DOHH2 (cell line): Measurements from ENCODE around the gene AGBL1.

Experiments
- H3F3A ChIP-seq: fragments of 200-600 bp; sonication (generic), shearing (Covaris generic); 2 replicates; pipeline ENCODE4 v1.6.0; 2016; ENCODE audit warnings: antibody characterized with exemption, mild to moderate bottlenecking; ENCODE audit not compliant: control insufficient read depth, insufficient read depth
- H3K27ac ChIP-seq: fragments of 200-600 bp; sonication (generic); 2 replicates; pipeline ENCODE4 v1.5.1; 2014; ENCODE audit warnings: low read depth, mild to moderate bottlenecking, low read length, moderate library complexity
- H3K27me3 ChIP-seq: fragments of 200-600 bp; sonication (generic); 2 replicates; pipeline ENCODE4 v1.6.1; 2014; ENCODE audit warnings: mild to moderate bottlenecking, low read length, mixed read lengths; ENCODE audit not compliant: control insufficient read depth
- H3K36me3 ChIP-seq: fragments of 200-600 bp; sonication (generic); 2 replicates; pipeline ENCODE4 v1.6.1; 2014; ENCODE audit warnings: mild to moderate bottlenecking, low read length, moderate library complexity, mixed read lengths; ENCODE audit not compliant: control insufficient read depth
- H3K4me1 ChIP-seq: fragments of 200-600 bp; sonication (generic); 2 replicates; pipeline ENCODE4 v1.6.1; 2014; ENCODE audit warnings: mild to moderate bottlenecking, low read length, mixed read lengths; ENCODE audit not compliant: control insufficient read depth
- H3K4me2 ChIP-seq: fragments of 200-600 bp; sonication (generic); 2 replicates; pipeline ENCODE4 v1.6.0; 2014; ENCODE audit warnings: mild to moderate bottlenecking, low read length, moderate library complexity
- H3K4me3 ChIP-seq: fragments of 200-600 bp; sonication (generic); 2 replicates; pipeline ENCODE4 v1.5.1; 2014; ENCODE audit warnings: mild to moderate bottlenecking, low read length, mixed read lengths
- H3K79me2 ChIP-seq: fragments of 200-600 bp; sonication (generic); 2 replicates; pipeline ENCODE4 v1.6.1; 2014; ENCODE audit warnings: mild to moderate bottlenecking, low read length, mixed read lengths; ENCODE audit not compliant: control insufficient read depth
- H3K9me2 ChIP-seq: fragments of 200-600 bp; sonication (generic); replicated peaks from 2 replicates; pipeline ENCODE4 v1.6.1; 2014; ENCODE audit warnings: mild to moderate bottlenecking, low read length, mixed read lengths; ENCODE audit not compliant: control insufficient read depth
- H3K9me3 ChIP-seq: fragments of 200-600 bp; sonication (generic); 2 replicates; pipeline ENCODE4 v1.6.1; 2014; ENCODE audit warnings: antibody characterized with exemption, low read length, mixed read lengths; ENCODE audit not compliant: control insufficient read depth, insufficient read depth
- H4K20me1 ChIP-seq: fragments of 200-600 bp; sonication (generic); 2 replicates; pipeline ENCODE4 v1.6.0; 2014; ENCODE audit warnings: low read depth, mild to moderate bottlenecking, antibody characterized with exemption, low read length, moderate library complexity; ENCODE audit not compliant: control insufficient read depth, insufficient read depth
- EZH2phosphoT487 ChIP-seq: fragments of 200-600 bp; sonication (generic); IDR thresholded peaks from 2 replicates; pipeline ENCODE4 v1.6.1; 2017; ENCODE audit warnings: borderline replicate concordance, mild to moderate bottlenecking, antibody characterized with exemption, low read length, moderate library complexity, mixed read lengths
- TF ChIP-seq, protein P1 (sequence below): fragments of 200-600 bp; sonication (generic); IDR thresholded peaks from one replicate; pipeline ENCODE4 v1.5.1; 2014; ENCODE audit warnings: antibody characterized with exemption, mild to moderate bottlenecking, low read depth, low read length; ENCODE audit not compliant: poor library complexity, severe bottlenecking

Gene AGBL1

DNA sequence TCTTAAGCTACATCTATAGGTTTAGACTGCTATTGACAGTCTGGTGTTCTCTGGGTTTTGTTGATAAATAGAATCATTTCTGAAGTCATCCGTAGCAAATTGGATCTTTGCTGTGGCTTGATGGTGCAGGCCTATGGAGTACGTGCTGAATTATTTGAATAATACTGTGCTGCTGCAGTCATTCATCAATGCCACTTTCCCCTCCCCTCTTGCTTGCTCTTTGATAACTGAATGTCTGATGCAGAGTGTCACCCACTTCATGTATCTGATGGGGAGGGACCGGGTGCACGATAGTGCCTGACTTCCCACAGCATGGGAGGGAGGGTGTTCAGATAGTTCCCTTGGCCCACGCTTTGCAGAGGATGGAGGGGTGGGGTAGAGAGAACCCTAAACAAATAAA, 179.9 kb downstream of the AGBL1 start:
- Histone ChIP-seq H4K20me1 (no peaks in the 10 kb centered on the region), H3K27ac (no peak overlapping the region), H3K9me3 (no peaks in the 10 kb centered on the region), H3K4me2 (no peak overlapping the region), H3K79me2 (no peaks in the 10 kb centered on the region), H3K9me2 (no peaks in the 10 kb centered on the region), H3K4me3 (no peak overlapping the region), H3K27me3 (no peaks in the 10 kb centered on the region), H3K4me1 (no peaks in the 10 kb centered on the region), H3F3A (no peaks in the 10 kb centered on the region), H3K36me3 (no peaks in the 10 kb centered on the region)
- TF ChIP-seq, protein P1, sequence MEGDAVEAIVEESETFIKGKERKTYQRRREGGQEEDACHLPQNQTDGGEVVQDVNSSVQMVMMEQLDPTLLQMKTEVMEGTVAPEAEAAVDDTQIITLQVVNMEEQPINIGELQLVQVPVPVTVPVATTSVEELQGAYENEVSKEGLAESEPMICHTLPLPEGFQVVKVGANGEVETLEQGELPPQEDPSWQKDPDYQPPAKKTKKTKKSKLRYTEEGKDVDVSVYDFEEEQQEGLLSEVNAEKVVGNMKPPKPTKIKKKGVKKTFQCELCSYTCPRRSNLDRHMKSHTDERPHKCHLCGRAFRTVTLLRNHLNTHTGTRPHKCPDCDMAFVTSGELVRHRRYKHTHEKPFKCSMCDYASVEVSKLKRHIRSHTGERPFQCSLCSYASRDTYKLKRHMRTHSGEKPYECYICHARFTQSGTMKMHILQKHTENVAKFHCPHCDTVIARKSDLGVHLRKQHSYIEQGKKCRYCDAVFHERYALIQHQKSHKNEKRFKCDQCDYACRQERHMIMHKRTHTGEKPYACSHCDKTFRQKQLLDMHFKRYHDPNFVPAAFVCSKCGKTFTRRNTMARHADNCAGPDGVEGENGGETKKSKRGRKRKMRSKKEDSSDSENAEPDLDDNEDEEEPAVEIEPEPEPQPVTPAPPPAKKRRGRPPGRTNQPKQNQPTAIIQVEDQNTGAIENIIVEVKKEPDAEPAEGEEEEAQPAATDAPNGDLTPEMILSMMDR: no peak
- no peak for TF ChIP-seq EZH2phosphoT487

DNA sequence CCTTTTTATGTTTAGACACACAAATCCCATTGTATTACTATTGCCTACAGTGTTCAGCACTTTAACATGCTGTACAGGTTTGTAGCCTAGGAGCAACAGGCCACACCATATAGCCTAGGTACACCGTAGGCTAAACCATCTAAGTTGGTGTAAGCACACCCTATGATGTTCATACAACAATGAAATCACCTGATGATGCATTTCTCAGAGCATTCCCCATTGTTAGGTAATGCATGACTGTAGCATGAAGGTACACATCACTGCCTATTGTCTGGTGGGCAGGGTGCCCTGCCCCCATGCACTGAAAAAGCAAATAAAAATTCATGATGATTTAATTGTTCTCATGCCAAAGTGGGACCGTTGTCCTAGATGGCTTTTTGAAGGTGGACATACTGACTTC, 183.6 kb downstream of the AGBL1 start:
- Histone ChIP-seq H3F3A (no peaks in the 10 kb centered on the region), H3K4me2 (no peak overlapping the region)
- no peak for TF ChIP-seq EZH2phosphoT487
- TF ChIP-seq, protein P1: no peak

DNA sequence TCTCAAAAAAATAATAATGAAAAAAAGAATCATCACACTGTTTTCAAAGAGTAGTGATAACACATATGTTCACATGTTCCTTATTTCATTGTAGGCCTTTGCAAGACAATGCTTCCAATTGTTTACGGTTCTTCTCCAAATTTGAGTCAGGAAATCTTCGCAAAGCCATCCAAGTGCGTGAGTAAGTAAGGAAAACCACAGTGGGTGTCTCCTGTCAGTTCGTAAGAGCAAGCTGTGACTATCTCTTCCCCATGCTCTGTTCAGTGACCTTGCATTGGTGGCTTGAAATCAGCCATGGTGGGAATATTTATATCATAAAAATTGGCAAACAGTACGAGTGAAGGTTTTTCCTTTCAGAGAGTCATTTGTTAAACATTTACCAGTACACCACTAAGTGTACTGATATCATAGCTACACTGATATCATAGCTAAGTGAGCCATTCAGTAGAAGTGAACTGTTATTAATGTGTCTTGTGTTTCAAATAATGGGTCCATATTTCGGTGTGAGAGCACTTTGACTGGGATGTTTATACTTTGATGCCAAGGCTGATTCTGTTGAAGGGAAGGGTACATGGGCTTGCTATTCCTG, 187.3 kb downstream of the AGBL1 start:
- TF ChIP-seq, protein P1: no peak
- TF ChIP-seq EZH2phosphoT487: no peak
- Histone ChIP-seq H3K27ac (no peak overlapping the region), H3K4me1 (no peaks in the 10 kb centered on the region), H3K4me2 (no peak overlapping the region), H4K20me1 (no peaks in the 10 kb centered on the region), H3K9me3 (no peaks in the 10 kb centered on the region), H3K27me3 (no peaks in the 10 kb centered on the region), H3K4me3 (no peak overlapping the region), H3K9me2 (no peaks in the 10 kb centered on the region), H3K79me2 (no peaks in the 10 kb centered on the region), H3K36me3 (no peaks in the 10 kb centered on the region), H3F3A (no peaks in the 10 kb centered on the region)

More for the DNA sequence above, 183.6 kb downstream of the AGBL1 start:
- no peaks in the 10 kb centered on the region for H3K4me1 ChIP-seq
- no peaks in the 10 kb centered on the region for H3K9me2 ChIP-seq
- no peak overlapping the region for H3K27ac ChIP-seq
- no peaks in the 10 kb centered on the region for H3K79me2 ChIP-seq
- H4K20me1 ChIP-seq: no peaks in the 10 kb centered on the region
- H3K9me3 ChIP-seq: no peaks in the 10 kb centered on the region
- H3K36me3 ChIP-seq: no peaks in the 10 kb centered on the region
- no peaks in the 10 kb centered on the region for H3K27me3 ChIP-seq
- H3K4me3 ChIP-seq: no peak overlapping the region
